HS-5 (cell line): ENCODE results near the gene SRPK3.
"Not testable (repeated sequence)": the region's sequence is repeated elsewhere in the genome, so short reads cannot be mapped to it uniquely, and the experiment has no call there.

Experiments
- DNase-seq: peaks from one replicate; pipeline ENCODE4 v3.0.0-alpha.2; 2012; ENCODE audit warnings: low read depth

SRPK3 gene

GRCh38 chrX:153807976-153808375 is 27.1 kb downstream of the SRPK3 start:
- DNase-seq, result no peak

- no peak for DNase-seq
Measured at GRCh38 chrX:153812220-153812619, 31.4 kb downstream of the SRPK3 start.

- no peak for DNase-seq
Measured at GRCh38 chrX:153813161-153813560, 32.3 kb downstream of the SRPK3 start.

- DNase-seq, result no peak
Measured at GRCh38 chrX:153814591-153815315, 33.9 kb downstream of the SRPK3 start.

GRCh38 chrX:153816831-153817690 is 36.2 kb downstream of the SRPK3 start:
- no peak for DNase-seq

GRCh38 chrX:153818064-153818463 is 37.2 kb downstream of the SRPK3 start:
- DNase-seq, result not testable (repeated sequence)

- no peak for DNase-seq
Measured at GRCh38 chrX:153818571-153819383, 37.9 kb downstream of the SRPK3 start.

GRCh38 chrX:153819384-153820040 is 38.7 kb downstream of the SRPK3 start:
- no peak for DNase-seq

GRCh38 chrX:153820601-153821000 is 39.8 kb downstream of the SRPK3 start:
- DNase-seq, result no peak

GRCh38 chrX:153821066-153821465 is 40.2 kb downstream of the SRPK3 start:
- DNase-seq, result no peak

GRCh38 chrX:153824348-153824747 is 43.5 kb downstream of the SRPK3 start:
- DNase-seq, result no peak

- no peak for DNase-seq
Measured at GRCh38 chrX:153825042-153825441, 44.2 kb downstream of the SRPK3 start.

- no peak for DNase-seq
Measured at GRCh38 chrX:153827016-153827415, 46.2 kb downstream of the SRPK3 start.

GRCh38 chrX:153827903-153828302 is 47.1 kb downstream of the SRPK3 start:
- no peak for DNase-seq

GRCh38 chrX:153828308-153828707 is 47.5 kb downstream of the SRPK3 start:
- no peak for DNase-seq

- DNase-seq, result no peak
Measured at GRCh38 chrX:153828723-153829548, 48.1 kb downstream of the SRPK3 start.

- no peak for DNase-seq
Measured at GRCh38 chrX:153829549-153829798, 48.6 kb downstream of the SRPK3 start.

- DNase-seq, result no peak
Measured at GRCh38 chrX:153829799-153830639, 49.2 kb downstream of the SRPK3 start, which contains the start of gene PDZD4. Gene PDZD4 (minus strand): TSS chrX:153830544. CDS start chrX:153830298, 246 bp downstream.

GRCh38 chrX:153830640-153831428 is 50.0 kb downstream of the SRPK3 start:
- no peak for DNase-seq
